H1 (cell line): ENCODE results near the gene RNMT. TPM values are rescaled to one million over a fixed set of nuclear protein-coding genes. Genes with fewer than 3 reads are reported as not detected.
"Not testable (repeated sequence)": the region's sequence is repeated elsewhere in the genome, so short reads cannot be mapped to it uniquely, and the experiment has no call there.

ENCODE experiments used
- CTCF ChIA-PET: fragments of 300-600 bp; sonication (Branson Sonifier 250); formaldehyde crosslinking; loops from one replicate; lab custom pipeline; 2021; ENCODE audit not compliant: partially characterized antibody; lab: Charles Lee
- POLR2A ChIA-PET: fragments of 300-600 bp; sonication (Branson Sonifier 250); formaldehyde crosslinking; loops from one replicate; lab custom pipeline; 2021; ENCODE audit warnings: inconsistent platforms; ENCODE audit not compliant: partially characterized antibody; lab: Charles Lee
- DNase-seq, 2 experiments: peaks; one replicate each; pipeline versions ENCODE4 v3.0.0 to v3.0.0-alpha.2; 2010 to 2022; ENCODE audit warnings: low spot score in 2 of 2, low read depth in 1 of 2, mixed read lengths in 1 of 2
- FAIRE-seq: peaks from 2 replicates; lab custom pipeline; 2011; peaks lifted over from hg19 to GRCh38; lab: Jason Lieb, UNC
- H2AFZ ChIP-seq: 2 replicates; pipeline ENCODE4 v1.8.1; 2012; ENCODE audit warnings: low read length, inconsistent platforms
- H2AK5ac ChIP-seq: 2 replicates; pipeline ENCODE4 v1.6.1; 2013; ENCODE audit warnings: low read depth, low read length
- H2BK120ac ChIP-seq: replicated peaks from 2 replicates; pipeline ENCODE3; 2013; ENCODE audit warnings: low read depth, low read length, inconsistent platforms
- H2BK12ac ChIP-seq: 2 replicates; pipeline ENCODE4 v1.6.1; 2013; ENCODE audit warnings: low read depth, low read length
- H2BK15ac ChIP-seq: 2 replicates; pipeline ENCODE4 v1.6.1; 2013; ENCODE audit warnings: low read length
- H2BK20ac ChIP-seq: 2 replicates; pipeline ENCODE4 v1.6.1; 2013; ENCODE audit warnings: low read length
- H2BK5ac ChIP-seq: 2 replicates; pipeline ENCODE4 v1.6.1; 2013; ENCODE audit warnings: low read depth, low read length
- H3K14ac ChIP-seq: 2 replicates; pipeline ENCODE4 v1.6.1; 2013; ENCODE audit warnings: inconsistent platforms; ENCODE audit not compliant: insufficient read length
- H3K18ac ChIP-seq: 2 replicates; pipeline ENCODE4 v1.6.1; 2013; ENCODE audit warnings: low read length; ENCODE audit errors: extremely low read depth
- H3K23ac ChIP-seq: 2 replicates; pipeline ENCODE4 v1.6.1; 2013; ENCODE audit warnings: inconsistent platforms; ENCODE audit not compliant: insufficient read length
- H3K23me2 ChIP-seq: 2 replicates; pipeline ENCODE4 v1.6.1; 2013; ENCODE audit warnings: low read depth, low read length
- H3K27ac ChIP-seq: 2 replicates; pipeline ENCODE4 v1.6.1; 2011; ENCODE audit warnings: low read depth, low read length, inconsistent platforms
- H3K27me3 ChIP-seq, 4 experiments: replicated peaks in 1 of 4; 1 replicate in 1 of 4; 2 replicates in 3 of 4; pipeline versions ENCODE4 v1.6.1 to v1.8.1; 2011 to 2013; ENCODE audit warnings: low read length in 3 of 4, mild to moderate bottlenecking in 3 of 4, inconsistent platforms in 2 of 4, mixed read lengths in 2 of 4, moderate library complexity in 1 of 4; ENCODE audit not compliant: control insufficient read depth in 3 of 4, insufficient read depth in 3 of 4; ENCODE audit errors: extremely low read depth in 1 of 4
- H3K36me3 ChIP-seq, 4 experiments: 2 replicates each; pipeline versions ENCODE4 v1.6.1 to v1.8.1; 2011 to 2013; ENCODE audit warnings: mild to moderate bottlenecking in 4 of 4, low read length in 3 of 4, moderate library complexity in 2 of 4, control low read depth in 1 of 4, inconsistent platforms in 1 of 4; ENCODE audit not compliant: insufficient read depth in 4 of 4, control insufficient read depth in 2 of 4
- H3K4ac ChIP-seq: replicated peaks from 2 replicates; pipeline ENCODE3; 2013; ENCODE audit warnings: low read length, low read depth, mixed read lengths, inconsistent platforms; ENCODE audit not compliant: insufficient read length
- H3K4me1 ChIP-seq, 4 experiments: replicated peaks in 1 of 4; 1 replicate in 1 of 4; 2 replicates in 3 of 4; pipeline versions ENCODE4 v1.6.1 to v1.8.1; 2011 to 2013; ENCODE audit warnings: low read length in 3 of 4, inconsistent platforms in 2 of 4, mixed read lengths in 1 of 4; ENCODE audit not compliant: insufficient read depth in 4 of 4, control insufficient read depth in 3 of 4
- H3K4me2 ChIP-seq, 2 experiments: 2 replicates each; pipeline versions ENCODE4 v1.6.1 to v1.8.1; 2011 to 2013; ENCODE audit warnings: low read depth in 2 of 2, low read length in 2 of 2, control low read depth in 1 of 2, inconsistent platforms in 1 of 2, mild to moderate bottlenecking in 1 of 2; ENCODE audit not compliant: insufficient read depth in 1 of 2
- H3K4me3 ChIP-seq, 4 experiments: fragments of 200-600, 300-600 bp in 1 of 4; sonication (generic), shearing (Covaris generic), sonication (Bioruptor Twin) in 1 of 4; 2 replicates each; pipeline versions ENCODE4 v1.5.1 to v1.8.1; 2011 to 2016; ENCODE audit warnings: low read length in 4 of 4, low read depth in 3 of 4, control low read depth in 2 of 4, inconsistent platforms in 2 of 4, mild to moderate bottlenecking in 2 of 4, mixed read lengths in 1 of 4, moderate library complexity in 1 of 4; ENCODE audit not compliant: insufficient read depth in 2 of 4; ENCODE audit errors: extremely low read depth in 1 of 4
- H3K56ac ChIP-seq: replicated peaks from 2 replicates; pipeline ENCODE3; 2013; ENCODE audit warnings: low read depth, mild to moderate bottlenecking, mixed read lengths, low read length, inconsistent platforms; ENCODE audit not compliant: insufficient read length
- H3K79me1 ChIP-seq: 2 replicates; pipeline ENCODE4 v1.6.1; 2013; ENCODE audit warnings: low read depth, low read length, control low read depth
- H3K79me2 ChIP-seq, 2 experiments: 2 replicates each; pipeline versions ENCODE4 v1.6.1 to v1.8.1; 2012 to 2013; ENCODE audit warnings: low read length in 2 of 2, mild to moderate bottlenecking in 2 of 2, inconsistent platforms in 1 of 2; ENCODE audit not compliant: insufficient read depth in 2 of 2, control insufficient read depth in 1 of 2
- H3K9ac ChIP-seq, 4 experiments: replicated peaks in 1 of 4; 1 replicate in 1 of 4; 2 replicates in 3 of 4; pipeline versions ENCODE4 v1.6.1 to v1.8.1; 2011 to 2013; ENCODE audit warnings: low read depth in 3 of 4, low read length in 3 of 4, control low read depth in 2 of 4, mild to moderate bottlenecking in 2 of 4, moderate library complexity in 2 of 4, inconsistent platforms in 1 of 4; ENCODE audit errors: extremely low read depth in 1 of 4
- H3K9me3 ChIP-seq, 2 experiments: 2 replicates each; pipeline versions ENCODE4 v1.6.1 to v1.8.1; 2012 to 2013; ENCODE audit warnings: mild to moderate bottlenecking in 2 of 2, moderate library complexity in 2 of 2, control low read depth in 1 of 2, inconsistent platforms in 1 of 2, low read depth in 1 of 2, low read length in 1 of 2, mixed read lengths in 1 of 2; ENCODE audit not compliant: insufficient read depth in 2 of 2
- H4K20me1 ChIP-seq, 2 experiments: replicated peaks in 1 of 2; 2 replicates each; pipeline versions ENCODE3 to v1.8.1; 2011 to 2013; ENCODE audit warnings: inconsistent platforms in 2 of 2, low read length in 2 of 2, mild to moderate bottlenecking in 1 of 2; ENCODE audit not compliant: insufficient read depth in 2 of 2, control insufficient read depth in 1 of 2
- H4K5ac ChIP-seq: 2 replicates; pipeline ENCODE4 v1.6.1; 2013; ENCODE audit warnings: low read length, low read depth, mixed read lengths, inconsistent platforms; ENCODE audit not compliant: insufficient read length
- H4K8ac ChIP-seq: 2 replicates; pipeline ENCODE4 v1.8.0; 2013; ENCODE audit warnings: mild to moderate bottlenecking, moderate library complexity, low read length, inconsistent platforms; ENCODE audit not compliant: insufficient read depth; ENCODE audit errors: extremely low read depth
- H4K91ac ChIP-seq: replicated peaks from 2 replicates; pipeline ENCODE3; 2013; ENCODE audit warnings: low read length, mixed read lengths, inconsistent platforms; ENCODE audit not compliant: insufficient read length
- WGBS, 2 experiments: shearing (Covaris generic) in 1 of 2; methylation state at CpG; one replicate each; pipeline versions ENCODE4 v1.1.6 to v1.1.7; 2013 to 2015; ENCODE audit warnings: low lambda C conversion rate in 2 of 2, mixed read lengths in 2 of 2, inconsistent platforms in 1 of 2, low coverage in 1 of 2, missing lambda C conversion rate in 1 of 2; ENCODE audit not compliant: insufficient replicate concordance in 2 of 2, insufficient coverage in 1 of 2, insufficient read length in 1 of 2; ENCODE audit errors: extremely low coverage in 1 of 2, missing lambda C conversion rate in 1 of 2; 5-methylcytosine and 5-hydroxymethylcytosine counted together
- polyA plus RNA-seq, 7 experiments: library from polyadenylated mRNA; depleted of rRNA in 3 of 7; stranded (reverse) in 5 of 7; unstranded in 2 of 7; fragments of >200 nt in 5 of 7; fragments of 200-250 nt in 2 of 7; gene quantifications; 1 replicate in 5 of 7; 2 replicates in 1 of 7; 4 replicates in 1 of 7; pipeline versions ENCODE4 v1.2.1 to v1.2.3, GENCODE V29; 2011 to 2013; ENCODE audit warnings: missing spikeins in 2 of 7, mixed read lengths in 2 of 7
- total RNA-seq: library from RNA; stranded (reverse); fragmentation: NEBNext Ultra II Directional; extraction: Animal tissue kit (Norgen Biotek cat#: 25700); gene quantifications from 2 replicates; pipeline ENCODE4 v1.2.1, GENCODE V29; 2021

The RNMT gene
- total and polyA plus RNA-seq, 2 of the 8 experiments (the other 6 are each of a cell fraction or from before 2014, with no cell fraction given), result 25.3 to 63.5 TPM

GRCh38 chr18:13695337-13695736, 31.1 kb upstream of the RNMT start:
- H4K91ac ChIP-seq, DNase-seq, H3K23ac ChIP-seq, H3K4me3 ChIP-seq, H2BK20ac ChIP-seq, H3K9me3 ChIP-seq, H2AFZ ChIP-seq, H3K79me1 ChIP-seq, H3K27me3 ChIP-seq, H3K56ac ChIP-seq, H3K9ac ChIP-seq, H2BK15ac ChIP-seq, H2BK5ac ChIP-seq, H3K4ac ChIP-seq, H4K20me1 ChIP-seq, H3K14ac ChIP-seq, H4K5ac ChIP-seq, FAIRE-seq, H3K23me2 ChIP-seq, H3K36me3 ChIP-seq, H4K8ac ChIP-seq, H3K4me2 ChIP-seq, H3K27ac ChIP-seq, H3K4me1 ChIP-seq, H2BK12ac ChIP-seq, H3K18ac ChIP-seq, H2BK120ac ChIP-seq, CTCF ChIA-PET, H2AK5ac ChIP-seq: not testable (repeated sequence)
- peaks cover 0 to 38% of the 10 kb centered on the region in 2 experiments; a peak in 2 of 4 replicates for H3K79me2 ChIP-seq
- POLR2A ChIA-PET, result interaction anchor here (0.6 kb wide), 1 partner anchor 24 kb away, joined by 3 read pairs; no protein-coding TSS in a partner anchor
- WGBS, 2 experiments, result 95% methylated on average over 5 of the region's 5 CpGs; no CpG with 5 or more reads in 1 of the 2 experiments
